ENCODE measurements around the gene PRMT1. TPM values are rescaled to one million over a fixed set of nuclear protein-coding genes. Genes with fewer than 3 reads are reported as not detected.

The PRMT1 gene
- total and polyA plus RNA-seq, 9 of the 15 experiments (the other 6 are each of a cell fraction or from before 2014, with no cell fraction given) = 13.3 to 464 (median 326) TPM

DNA sequence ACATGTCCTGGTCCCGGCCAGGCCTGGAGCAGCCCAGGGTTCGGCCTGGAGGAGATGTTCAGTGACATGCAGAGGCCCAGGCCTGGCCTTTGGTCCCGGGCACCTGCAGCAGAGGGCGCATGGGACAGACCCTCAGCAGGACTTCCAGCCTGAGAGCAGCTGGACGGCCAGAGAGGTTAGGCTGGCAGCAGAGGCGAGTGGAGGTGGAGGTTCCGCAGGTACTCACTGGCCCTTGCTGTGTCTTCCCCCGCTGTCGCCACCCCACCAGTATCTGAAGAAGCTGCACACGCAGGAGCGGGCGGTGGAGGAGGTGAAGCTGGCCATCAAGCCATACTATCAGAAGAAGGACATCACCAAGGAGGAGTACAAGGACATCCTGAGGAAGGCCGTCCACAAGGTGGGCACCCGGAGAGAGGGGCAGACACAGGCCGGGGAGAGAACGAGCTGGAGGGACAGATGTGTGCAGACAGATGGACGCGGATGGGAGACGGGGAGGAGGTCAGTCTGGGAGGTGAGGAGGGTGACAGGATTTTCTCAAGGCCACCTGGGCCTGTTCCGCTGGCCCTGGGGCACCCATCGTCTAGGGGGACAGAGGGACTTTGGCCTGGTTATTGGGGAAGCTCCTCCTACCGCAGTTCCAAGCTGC, 19.5 kb upstream of the PRMT1 start:
- in situ Hi-C loops (cut with MboI) (no loop called here), intact Hi-C loops (cut with micrococcal nuclease) (no loop called here)
- no TSS peak for BruUV-seq (replicated peaks)
- ChIA-PET CTCF (ENCODE audit: low intra/inter-chr PET ratio) (no interaction called here), POLR2A (interaction anchor here (1.4 to 4.8 kb wide), 4 partner anchors 8 to 17 kb away, joined by 3 to 28 read pairs (median 10); partner anchors contain the start of genes BCL2L12, IRF3, RRAS and SCAF1)
- H4K20me1 ChIP-seq (replicated peaks; ENCODE audit: control insufficient read depth, insufficient read depth, low read length) = 0 out of 2 replicates have a peak, but pooled peaks cover 14% of the 10 kb centered on the region
- H3K9me3 ChIP-seq (replicated peaks; ENCODE audit: control insufficient read depth, insufficient read depth, low read depth, low read length) = 0 out of 2 replicates have a peak, but pooled peaks cover 2% of the 10 kb centered on the region
- 91% methylated on average over 18 of the region's 22 CpGs for WGBS (ENCODE audit: insufficient coverage, low coverage, missing lambda C conversion rate)
- H3K36me3 ChIP-seq (ENCODE audit: control insufficient read depth, insufficient read depth, low read length) = peaks cover 94% of the 10 kb centered on the region; the same call in 2 of the 3 replicates
- H3K27me3 ChIP-seq (ENCODE audit: control insufficient read depth in 2 of 2, insufficient read depth in 2 of 2, low read length in 2 of 2) = no peaks in the 10 kb centered on the region
- H3K4me2 ChIP-seq (ENCODE audit: insufficient read depth, low read length) = no peak overlapping the region
- peaks cover 0 to 24% of the 10 kb centered on the region in 2 experiments; a peak in 2 of 5 replicates for H3K4me1 ChIP-seq (replicated peaks in 1 of 2; ENCODE audit: control insufficient read depth in 2 of 2, insufficient read depth in 2 of 2, low read length in 2 of 2)
- peak overlapping the region in 1 of 2 experiments; percentile 74; a peak in 2 of 4 replicates for H3K9ac ChIP-seq (ENCODE audit: insufficient read depth in 1 of 2, low read depth in 2 of 2, low read length in 2 of 2)
- DNase-seq (ENCODE audit: extremely low read depth in 1 of 4, low spot score in 3 of 4) (no peak), ATAC-seq (no peak), FAIRE-seq (no peak)
- no peaks in the 10 kb centered on the region for H3K79me2 ChIP-seq (ENCODE audit: control insufficient read depth, insufficient read depth, low read length)
- 0 out of 2 replicates have a peak, but pooled peaks have one; percentile 15 for TF ChIP-seq SUPT5H (IDR thresholded peaks at IDR 0.05)
- TF ChIP-seq POLR2B (IDR thresholded peaks at IDR 0.05; ENCODE audit: low read depth, partially characterized antibody) = peak; percentile 20
- TF ChIP-seq, protein P1, sequence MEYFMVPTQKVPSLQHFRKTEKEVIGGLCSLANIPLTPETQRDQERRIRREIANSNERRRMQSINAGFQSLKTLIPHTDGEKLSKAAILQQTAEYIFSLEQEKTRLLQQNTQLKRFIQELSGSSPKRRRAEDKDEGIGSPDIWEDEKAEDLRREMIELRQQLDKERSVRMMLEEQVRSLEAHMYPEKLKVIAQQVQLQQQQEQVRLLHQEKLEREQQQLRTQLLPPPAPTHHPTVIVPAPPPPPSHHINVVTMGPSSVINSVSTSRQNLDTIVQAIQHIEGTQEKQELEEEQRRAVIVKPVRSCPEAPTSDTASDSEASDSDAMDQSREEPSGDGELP (CRISPR knock-in tag; IDR thresholded peaks at IDR 0.05; ENCODE audit: borderline replicate concordance) = no peak
- H3K27ac ChIP-seq (ENCODE audit: extremely low read depth, low read depth, low read length) = no peak overlapping the region
- H3K4me3 ChIP-seq = no peak overlapping the region
- H2AFZ ChIP-seq (ENCODE audit: low read depth, low read length) = no peak overlapping the region
- H3K9me1 ChIP-seq (ENCODE audit: control insufficient read depth, insufficient read depth, low read length) = peaks cover 2% of the 10 kb centered on the region
